ENCODE measurements around the gene OR4K5.

OR4K5 gene, protein sequence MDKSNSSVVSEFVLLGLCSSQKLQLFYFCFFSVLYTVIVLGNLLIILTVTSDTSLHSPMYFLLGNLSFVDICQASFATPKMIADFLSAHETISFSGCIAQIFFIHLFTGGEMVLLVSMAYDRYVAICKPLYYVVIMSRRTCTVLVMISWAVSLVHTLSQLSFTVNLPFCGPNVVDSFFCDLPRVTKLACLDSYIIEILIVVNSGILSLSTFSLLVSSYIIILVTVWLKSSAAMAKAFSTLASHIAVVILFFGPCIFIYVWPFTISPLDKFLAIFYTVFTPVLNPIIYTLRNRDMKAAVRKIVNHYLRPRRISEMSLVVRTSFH

DNA sequence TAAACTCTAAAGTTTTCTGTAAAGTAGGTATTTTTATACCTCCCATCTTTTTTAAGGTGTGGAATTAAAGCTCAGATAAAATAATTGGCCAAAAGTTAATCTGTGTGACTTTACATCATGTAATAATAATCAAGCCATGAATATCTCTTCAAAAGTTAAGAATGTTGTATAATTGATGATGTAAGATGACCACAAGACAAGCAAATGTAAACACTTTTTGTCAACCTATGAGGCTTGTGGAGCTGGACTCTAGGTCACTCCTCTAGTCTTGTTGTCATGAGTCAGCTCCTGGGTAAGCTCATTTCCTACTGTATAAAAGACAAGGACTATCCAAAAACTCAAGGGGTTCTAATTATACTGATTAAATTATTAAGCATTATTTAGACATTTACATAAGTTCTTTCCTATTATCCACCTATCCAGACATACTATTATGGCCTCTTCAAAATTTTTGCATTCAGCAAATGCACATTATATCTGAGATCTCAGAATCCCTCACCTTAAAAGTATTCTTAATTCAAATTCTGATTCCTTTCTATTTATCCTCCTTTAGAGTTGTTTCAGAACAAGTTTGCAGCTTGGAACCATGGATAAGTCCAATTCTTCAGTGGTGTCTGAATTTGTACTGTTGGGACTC is at the start of gene OR4K5:
OR4K5 (plus strand) TSS at position 587 of the 637 bp plus-strand sequence; CDS start at position 587, 0 bp downstream.
- Mint-ChIP-seq H3K27ac (no peak within 1 kb of the TSS), H3K36me3 (ENCODE audit: low read depth) (no peaks in the 10 kb centered on the region), H3K4me3 (no peak within 1 kb of the TSS), H3K9me3 (no peaks in the 10 kb centered on the region), H3K27me3 (no peaks in the 10 kb centered on the region), H3K4me1 (ENCODE audit: low read depth) (no peaks in the 10 kb centered on the region)

DNA sequence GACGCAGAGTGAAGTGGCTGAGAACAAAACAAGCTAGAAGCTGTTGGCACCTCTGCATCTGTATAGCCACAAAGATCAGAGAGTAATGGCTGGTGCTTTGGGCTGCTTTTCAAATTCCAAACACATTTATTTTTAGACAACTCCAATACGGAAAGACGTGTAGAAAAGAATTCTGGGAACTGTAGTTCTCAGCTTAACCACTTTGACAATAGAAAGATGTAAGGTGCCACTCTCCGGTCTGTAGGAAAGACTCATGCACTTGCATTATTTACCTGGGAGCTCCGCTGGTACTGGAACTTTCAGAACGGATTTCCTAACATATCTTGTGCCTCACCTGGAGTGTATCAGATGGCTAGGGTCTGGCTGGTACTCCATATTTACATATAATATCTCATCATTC is 47.2 kb upstream of the OR4K5 start:
- H3K27me3 Mint-ChIP-seq = no peaks in the 10 kb centered on the region
- H3K4me3 Mint-ChIP-seq = no peak overlapping the region
- H3K9me3 Mint-ChIP-seq = no peaks in the 10 kb centered on the region
- H3K27ac Mint-ChIP-seq = no peak overlapping the region
- H3K36me3 Mint-ChIP-seq (ENCODE audit: low read depth) = no peaks in the 10 kb centered on the region
- no peaks in the 10 kb centered on the region for H3K4me1 Mint-ChIP-seq (ENCODE audit: low read depth)

DNA sequence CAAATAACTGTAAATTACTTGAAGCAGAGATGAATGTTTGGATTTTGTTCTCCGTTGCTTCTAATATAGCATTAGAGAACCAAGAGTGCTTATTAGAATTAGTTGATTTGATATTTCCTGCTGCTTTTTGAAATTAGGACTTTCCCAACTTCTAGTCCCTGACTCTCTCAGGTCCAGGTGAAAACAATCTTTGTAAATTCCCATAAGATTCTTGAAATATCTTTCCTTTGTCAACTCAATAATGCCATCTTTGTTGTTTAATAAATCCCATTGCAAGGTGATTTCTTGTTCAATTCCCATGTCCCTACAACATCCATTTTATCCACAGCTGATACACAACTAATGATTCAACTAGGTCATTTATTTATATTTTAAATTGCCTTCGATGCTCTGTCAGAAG is 45.6 kb upstream of the OR4K5 start, which contains the start of gene OR4K2:
OR4K2 (plus strand) TSS at position 301 of the 400 bp plus-strand sequence. CDS start 1,126 bp downstream, outside the sequence.
- Mint-ChIP-seq H3K27ac (no peak within 1 kb of the TSS), H3K27me3 (no peaks in the 10 kb centered on the region), H3K4me1 (ENCODE audit: low read depth) (no peaks in the 10 kb centered on the region), H3K9me3 (no peaks in the 10 kb centered on the region), H3K36me3 (ENCODE audit: low read depth) (no peaks in the 10 kb centered on the region), H3K4me3 (no peak within 1 kb of the TSS)

DNA sequence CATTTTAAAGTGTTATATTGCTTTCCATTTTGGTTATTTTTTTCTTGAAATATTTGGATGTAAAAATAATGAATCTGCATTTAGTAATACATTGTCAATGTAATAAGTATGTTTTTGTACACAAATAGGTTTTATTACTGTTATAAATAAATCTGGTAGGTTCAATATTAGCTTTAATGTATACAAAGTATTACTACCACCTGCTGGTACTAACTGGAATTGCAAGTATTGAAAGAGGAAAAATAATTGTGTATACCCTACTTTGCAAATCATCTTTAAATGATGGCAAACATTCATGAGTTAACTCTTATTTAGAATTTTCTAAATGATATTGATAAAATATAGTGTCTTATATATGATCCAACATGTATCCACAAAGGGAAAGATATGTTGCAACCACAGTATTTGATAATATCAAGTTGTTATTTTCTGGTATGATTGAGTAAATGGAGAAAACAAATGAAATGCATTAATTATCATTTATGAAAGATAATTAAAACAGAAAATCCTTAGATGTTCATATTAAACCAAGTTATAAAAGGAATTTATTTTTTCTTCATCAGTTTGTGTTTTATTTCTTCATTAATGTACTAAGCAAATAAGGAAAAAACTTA is 42.3 kb upstream of the OR4K5 start:
- H3K36me3 Mint-ChIP-seq (ENCODE audit: low read depth) = no peaks in the 10 kb centered on the region
- no peaks in the 10 kb centered on the region for H3K4me1 Mint-ChIP-seq (ENCODE audit: low read depth)
- H3K4me3 Mint-ChIP-seq = no peak overlapping the region
- no peak overlapping the region for H3K27ac Mint-ChIP-seq
- H3K27me3 Mint-ChIP-seq = no peaks in the 10 kb centered on the region
- no peaks in the 10 kb centered on the region for H3K9me3 Mint-ChIP-seq

DNA sequence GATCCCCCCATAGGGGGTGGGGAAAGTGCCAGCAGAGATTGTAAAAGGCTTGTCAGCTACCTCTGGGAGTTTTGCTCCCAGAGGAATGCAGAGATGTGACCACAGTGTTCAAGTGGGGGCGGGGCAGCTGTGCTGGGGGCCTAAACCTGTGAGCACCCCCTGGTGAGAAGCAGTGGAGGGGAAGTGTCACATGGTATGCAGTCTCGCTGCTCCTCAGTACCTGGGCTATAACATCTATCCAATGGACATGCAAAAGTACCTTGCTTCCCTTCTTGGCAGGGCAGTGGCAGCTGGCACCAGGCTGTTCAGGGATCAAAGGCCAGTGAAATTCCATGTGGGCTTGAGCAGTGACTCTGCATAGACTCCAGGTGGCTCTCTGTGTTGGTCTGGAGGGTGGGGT is 25.1 kb upstream of the OR4K5 start:
- no peaks in the 10 kb centered on the region for H3K4me1 Mint-ChIP-seq (ENCODE audit: low read depth)
- H3K27me3 Mint-ChIP-seq = no peaks in the 10 kb centered on the region
- no peak overlapping the region for H3K27ac Mint-ChIP-seq
- peaks cover 25% of the 10 kb centered on the region for H3K9me3 Mint-ChIP-seq
- H3K36me3 Mint-ChIP-seq (ENCODE audit: low read depth) = no peaks in the 10 kb centered on the region
- H3K4me3 Mint-ChIP-seq = no peak overlapping the region

DNA sequence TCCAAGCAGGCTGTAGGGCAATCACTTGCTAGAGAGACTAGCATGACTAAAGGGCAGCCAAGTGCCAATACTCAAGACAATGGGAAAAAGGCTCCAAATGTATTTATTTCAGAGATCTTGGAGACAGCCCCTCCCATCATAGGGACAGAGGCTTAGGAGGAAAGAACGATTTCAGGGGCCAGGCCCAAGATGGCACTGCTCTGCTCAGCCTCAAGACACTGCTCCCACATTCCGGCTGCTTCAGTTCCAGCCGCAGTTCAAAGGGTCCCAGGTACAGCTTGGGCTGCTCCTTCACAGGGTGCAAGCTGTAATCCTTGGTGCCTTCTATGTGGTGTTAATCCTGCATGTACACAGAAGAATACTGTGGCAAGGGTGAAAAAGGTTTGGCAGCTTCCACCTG is 19.4 kb upstream of the OR4K5 start:
- H3K36me3 Mint-ChIP-seq (ENCODE audit: low read depth) = no peaks in the 10 kb centered on the region
- H3K27ac Mint-ChIP-seq = no peak overlapping the region
- no peaks in the 10 kb centered on the region for H3K27me3 Mint-ChIP-seq
- peaks cover 19% of the 10 kb centered on the region for H3K9me3 Mint-ChIP-seq
- no peaks in the 10 kb centered on the region for H3K4me1 Mint-ChIP-seq (ENCODE audit: low read depth)
- H3K4me3 Mint-ChIP-seq = no peak overlapping the region

DNA sequence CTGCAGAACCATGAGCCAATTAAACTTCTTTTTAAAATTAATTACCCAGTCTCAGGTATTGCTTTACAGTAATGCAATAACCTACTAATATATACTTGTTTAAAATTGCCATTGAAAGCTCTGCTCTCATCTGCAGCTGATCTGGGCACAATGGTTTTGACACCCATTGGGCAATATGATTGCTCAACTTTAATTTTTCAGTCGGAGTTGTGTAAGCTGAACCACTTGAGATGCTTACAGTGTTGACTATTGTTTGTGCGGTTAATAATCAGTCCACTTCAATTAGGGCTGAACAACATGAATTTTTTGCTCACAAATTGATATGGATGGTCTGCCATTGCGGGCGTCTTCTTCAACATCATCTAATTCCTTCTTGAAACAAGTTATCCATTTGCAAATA is 18.0 kb upstream of the OR4K5 start:
- peaks cover 11% of the 10 kb centered on the region for H3K9me3 Mint-ChIP-seq

DNA sequence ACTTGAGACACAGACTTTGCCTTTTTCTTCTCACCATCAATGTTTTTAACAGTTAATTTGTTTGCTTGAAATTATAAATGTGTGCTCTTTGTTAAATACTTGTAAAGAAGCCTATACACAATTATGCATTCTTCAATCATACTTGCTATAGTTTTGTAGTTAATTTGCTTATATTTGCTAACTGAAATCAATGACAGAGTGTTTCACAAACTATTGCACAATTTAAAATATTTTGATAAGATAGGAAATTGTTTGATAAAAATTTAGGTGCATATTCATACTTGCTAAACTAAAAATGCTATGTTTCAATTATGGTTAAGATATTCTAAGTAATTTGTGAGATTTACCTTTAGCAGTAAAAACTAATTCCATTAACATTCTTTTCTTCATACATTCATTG is 13.7 kb upstream of the OR4K5 start:
- H3K9me3 Mint-ChIP-seq = peaks cover 7% of the 10 kb centered on the region
- H3K27ac Mint-ChIP-seq = no peak overlapping the region
- H3K27me3 Mint-ChIP-seq = peaks cover 4% of the 10 kb centered on the region
- no peaks in the 10 kb centered on the region for H3K4me1 Mint-ChIP-seq (ENCODE audit: low read depth)
- no peak overlapping the region for H3K4me3 Mint-ChIP-seq
- no peaks in the 10 kb centered on the region for H3K36me3 Mint-ChIP-seq (ENCODE audit: low read depth)

More for the DNA sequence above, 18.0 kb upstream of the OR4K5 start:
- no peak overlapping the region for H3K4me3 Mint-ChIP-seq
- no peak overlapping the region for H3K27ac Mint-ChIP-seq
- H3K27me3 Mint-ChIP-seq = no peaks in the 10 kb centered on the region
- H3K4me1 Mint-ChIP-seq (ENCODE audit: low read depth) = no peaks in the 10 kb centered on the region
- no peaks in the 10 kb centered on the region for H3K36me3 Mint-ChIP-seq (ENCODE audit: low read depth)

DNA sequence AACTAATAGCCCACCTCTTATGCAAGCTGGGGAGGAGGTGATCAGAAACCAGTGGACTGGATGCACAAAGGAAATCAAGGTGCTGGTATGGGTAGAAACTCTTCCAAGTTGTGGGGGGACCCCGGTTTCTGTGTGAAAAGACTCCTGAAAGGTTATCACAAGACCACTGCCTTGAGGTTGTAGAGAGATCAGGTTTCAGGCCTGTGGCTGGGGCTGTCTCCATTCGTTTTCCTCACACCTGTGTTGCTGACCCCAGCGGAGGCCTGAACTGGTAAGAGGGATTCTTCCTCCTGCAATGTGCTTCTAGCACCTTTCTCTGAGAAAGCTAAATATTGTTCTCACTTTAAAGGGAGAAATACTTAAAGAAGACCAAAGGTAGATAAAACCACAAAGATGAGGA is 9.3 kb upstream of the OR4K5 start:
- H3K27ac Mint-ChIP-seq = no peak overlapping the region
- H3K4me3 Mint-ChIP-seq = no peak overlapping the region
- H3K9me3 Mint-ChIP-seq = no peaks in the 10 kb centered on the region
- H3K4me1 Mint-ChIP-seq (ENCODE audit: low read depth) = no peaks in the 10 kb centered on the region
- no peaks in the 10 kb centered on the region for H3K36me3 Mint-ChIP-seq (ENCODE audit: low read depth)
- peaks cover 4% of the 10 kb centered on the region for H3K27me3 Mint-ChIP-seq

DNA sequence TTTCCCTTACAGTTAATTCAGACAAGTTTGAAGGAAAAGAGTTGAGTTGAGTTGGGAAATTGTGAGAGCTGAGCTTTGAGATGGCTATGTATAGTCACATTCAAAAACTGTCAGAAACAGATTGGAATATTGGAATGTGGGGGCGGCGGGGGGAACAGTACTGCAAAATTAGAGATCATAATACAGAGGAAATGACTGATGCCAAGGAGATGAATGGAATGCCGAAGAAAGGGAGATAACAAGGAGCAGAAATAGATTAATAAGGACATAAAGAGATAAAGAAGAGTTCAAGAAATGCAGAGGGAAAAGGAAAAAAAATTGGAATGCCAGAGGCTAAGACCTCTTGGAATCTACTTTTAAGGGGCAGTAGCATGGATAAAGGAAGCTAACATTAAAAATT is 3.2 kb upstream of the OR4K5 start:
- Mint-ChIP-seq H3K4me1 (ENCODE audit: low read depth) (no peaks in the 10 kb centered on the region), H3K27ac (no peak overlapping the region), H3K27me3 (no peaks in the 10 kb centered on the region), H3K36me3 (ENCODE audit: low read depth) (no peaks in the 10 kb centered on the region), H3K4me3 (no peak overlapping the region), H3K9me3 (no peaks in the 10 kb centered on the region)

DNA sequence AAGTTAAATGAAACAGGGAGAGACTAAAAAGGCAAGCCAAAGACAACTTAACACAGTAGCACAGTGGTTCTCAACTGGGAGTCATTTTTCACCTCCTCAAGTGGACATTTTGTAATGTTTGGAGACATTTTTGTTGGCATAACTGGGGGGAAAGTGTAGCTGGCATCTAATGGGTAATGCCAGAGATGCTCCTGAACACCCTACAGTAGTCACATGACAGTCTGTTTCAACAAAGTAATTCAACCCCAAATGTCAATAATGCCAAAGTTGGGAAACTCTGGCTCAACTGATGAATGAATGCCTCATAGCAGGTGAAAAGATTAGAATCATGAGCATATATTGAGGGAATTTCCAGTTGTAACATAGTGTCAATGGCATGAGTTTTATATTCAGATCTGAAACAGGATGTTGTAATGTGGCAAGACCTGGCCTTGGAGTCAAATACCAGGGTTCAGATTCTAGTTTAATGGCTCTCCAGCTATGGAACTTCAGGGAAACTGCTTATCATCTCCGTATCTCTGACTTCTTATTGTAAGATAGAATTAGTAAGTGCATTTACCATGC is 2.4 kb upstream of the OR4K5 start:
- H3K9me3 Mint-ChIP-seq = no peaks in the 10 kb centered on the region
- H3K27me3 Mint-ChIP-seq = no peaks in the 10 kb centered on the region
- no peaks in the 10 kb centered on the region for H3K36me3 Mint-ChIP-seq (ENCODE audit: low read depth)
- no peak overlapping the region for H3K4me3 Mint-ChIP-seq
- no peaks in the 10 kb centered on the region for H3K4me1 Mint-ChIP-seq (ENCODE audit: low read depth)
- no peak overlapping the region for H3K27ac Mint-ChIP-seq

DNA sequence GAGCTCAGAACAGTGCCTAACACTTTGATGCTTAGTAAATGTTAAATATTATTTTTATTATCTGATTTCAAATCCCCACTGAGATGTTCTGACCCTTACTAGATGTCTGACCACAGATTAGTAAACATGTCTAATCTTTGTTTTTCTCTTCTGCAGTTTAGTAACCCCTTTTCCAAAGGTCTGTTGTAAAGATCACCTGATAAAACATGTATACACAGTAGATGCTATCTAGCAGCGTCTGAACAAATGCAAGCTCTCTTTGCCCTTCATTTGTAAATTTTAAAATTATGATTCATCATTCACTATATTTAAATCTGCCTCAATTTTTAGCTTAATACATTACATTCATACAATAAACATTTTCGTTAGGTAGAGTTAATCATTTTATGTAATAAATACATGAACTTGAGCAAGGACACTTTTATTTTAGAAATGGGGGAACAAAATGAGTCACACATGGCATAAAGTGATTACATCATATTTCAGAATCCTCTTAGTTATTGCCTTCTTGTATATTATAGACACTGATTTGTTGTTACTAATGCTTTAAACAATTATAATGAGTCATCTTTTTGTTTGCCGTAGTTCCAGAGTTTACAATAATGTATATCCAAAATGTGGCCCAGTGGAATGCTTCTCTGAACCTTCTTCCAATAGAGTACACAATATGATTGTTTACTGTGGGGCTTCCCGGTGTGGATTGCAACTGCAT is 1.7 kb upstream of the OR4K5 start:
- no peaks in the 10 kb centered on the region for H3K27me3 Mint-ChIP-seq
- no peaks in the 10 kb centered on the region for H3K36me3 Mint-ChIP-seq (ENCODE audit: low read depth)
- no peaks in the 10 kb centered on the region for H3K9me3 Mint-ChIP-seq
- H3K27ac Mint-ChIP-seq = no peak overlapping the region
- no peaks in the 10 kb centered on the region for H3K4me1 Mint-ChIP-seq (ENCODE audit: low read depth)
- no peak overlapping the region for H3K4me3 Mint-ChIP-seq

DNA sequence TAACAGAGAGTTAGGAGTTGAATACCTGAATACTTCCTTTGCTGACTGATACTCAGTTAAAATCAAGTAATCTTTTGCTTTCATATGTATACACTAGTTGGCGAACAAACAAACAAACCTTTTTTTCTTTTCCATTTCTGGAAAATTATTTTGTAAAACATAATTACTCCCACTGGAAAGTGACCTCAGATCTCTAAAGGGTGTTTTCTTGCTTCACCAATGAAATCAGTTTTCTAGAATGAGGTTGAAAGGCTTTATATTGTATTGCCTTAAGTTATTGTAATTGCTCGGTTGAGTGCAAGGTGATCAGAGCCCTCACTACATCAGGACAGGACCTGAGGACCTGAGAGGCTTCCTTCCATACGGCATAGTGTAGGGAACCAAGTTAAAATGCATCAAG is 10.2 kb downstream of the OR4K5 start, which contains the start of gene OR4K1:
OR4K1 (plus strand) TSS at position 301 of the 400 bp plus-strand sequence. CDS start 4,750 bp downstream, outside the sequence.
- H3K4me1 Mint-ChIP-seq (ENCODE audit: low read depth) = no peaks in the 10 kb centered on the region
- no peak within 1 kb of the TSS for H3K4me3 Mint-ChIP-seq
- H3K36me3 Mint-ChIP-seq (ENCODE audit: low read depth) = no peaks in the 10 kb centered on the region
- H3K27ac Mint-ChIP-seq = no peak within 1 kb of the TSS
- H3K9me3 Mint-ChIP-seq = no peaks in the 10 kb centered on the region
- H3K27me3 Mint-ChIP-seq = peaks cover 4% of the 10 kb centered on the region

DNA sequence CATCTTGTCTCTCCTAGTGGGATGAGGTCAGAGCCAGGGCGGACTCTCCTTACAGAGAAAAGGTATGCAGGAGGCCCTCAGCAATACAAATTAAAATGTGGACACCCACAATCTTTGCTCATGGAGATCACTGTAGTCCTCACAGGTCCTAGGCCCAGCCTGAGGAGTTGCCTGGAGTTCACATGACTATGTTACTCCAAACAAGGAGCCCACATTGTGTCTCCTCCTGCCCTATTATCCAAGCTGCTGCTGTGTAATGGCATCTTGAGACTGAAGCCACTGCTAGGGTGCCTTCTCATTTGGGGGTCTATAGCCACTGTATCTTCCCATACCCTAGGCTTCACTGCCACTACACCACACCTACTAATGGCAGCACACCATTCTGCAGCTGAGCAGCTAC is 21.3 kb downstream of the OR4K5 start:
- no peak overlapping the region for H3K4me3 Mint-ChIP-seq
- no peak overlapping the region for H3K27ac Mint-ChIP-seq
- H3K4me1 Mint-ChIP-seq (ENCODE audit: low read depth) = no peaks in the 10 kb centered on the region
- no peaks in the 10 kb centered on the region for H3K9me3 Mint-ChIP-seq
- no peaks in the 10 kb centered on the region for H3K27me3 Mint-ChIP-seq
- no peaks in the 10 kb centered on the region for H3K36me3 Mint-ChIP-seq (ENCODE audit: low read depth)
